H9 (cell line): Measurements from ENCODE around the gene LRRC73. TPM values are rescaled to one million over a fixed set of nuclear protein-coding genes. Genes with fewer than 3 reads are reported as not detected.

ENCODE experiments used
- DNase-seq: peaks from one replicate; pipeline ENCODE4 v3.0.0-alpha.2; 2017
- H2AFZ ChIP-seq: one replicate; pipeline ENCODE4 v1.6.1; 2013; ENCODE audit warnings: mild to moderate bottlenecking, low read length, control low read depth, moderate library complexity
- H2AK5ac ChIP-seq: 2 replicates; pipeline ENCODE4 v1.6.1; 2013; ENCODE audit warnings: low read length, control low read depth, mixed read lengths; ENCODE audit not compliant: insufficient read length
- H2BK120ac ChIP-seq: one replicate; pipeline ENCODE4 v1.6.1; 2013; ENCODE audit warnings: low read depth, mild to moderate bottlenecking, low read length, control low read depth, inconsistent platforms; ENCODE audit not compliant: poor library complexity, severe bottlenecking
- H2BK12ac ChIP-seq: 2 replicates; pipeline ENCODE4 v1.6.1; 2013; ENCODE audit warnings: low read length, control low read depth, mixed read lengths, low read depth; ENCODE audit not compliant: insufficient read length
- H2BK15ac ChIP-seq: 2 replicates; pipeline ENCODE4 v1.6.1; 2013; ENCODE audit warnings: low read depth, low read length, control low read depth
- H2BK20ac ChIP-seq: one replicate; pipeline ENCODE4 v1.6.1; 2013; ENCODE audit warnings: low read depth, mild to moderate bottlenecking, low read length, control low read depth, inconsistent platforms; ENCODE audit not compliant: poor library complexity, severe bottlenecking
- H2BK5ac ChIP-seq: 2 replicates; pipeline ENCODE4 v1.6.1; 2013; ENCODE audit warnings: low read length, control low read depth, mixed read lengths; ENCODE audit not compliant: insufficient read length
- H3K14ac ChIP-seq: 2 replicates; pipeline ENCODE4 v1.6.1; 2013; ENCODE audit warnings: low read length, control low read depth; ENCODE audit not compliant: insufficient read depth
- H3K18ac ChIP-seq: 2 replicates; pipeline ENCODE4 v1.6.1; 2013; ENCODE audit warnings: low read depth, mild to moderate bottlenecking, mixed read lengths, low read length, control low read depth; ENCODE audit not compliant: insufficient read length
- H3K23ac ChIP-seq: 2 replicates; pipeline ENCODE4 v1.6.1; 2013; ENCODE audit warnings: low read length, control low read depth, mixed read lengths, low read depth; ENCODE audit not compliant: insufficient read length
- H3K23me2 ChIP-seq: 2 replicates; pipeline ENCODE4 v1.6.1; 2013; ENCODE audit warnings: low read depth, mild to moderate bottlenecking, mixed read lengths, low read length, control low read depth; ENCODE audit not compliant: insufficient read length, poor library complexity, severe bottlenecking
- H3K27ac ChIP-seq: 2 replicates; pipeline ENCODE4 v1.5.1; 2013; ENCODE audit warnings: low read length, control low read depth, mixed read lengths, low read depth; ENCODE audit not compliant: insufficient read length
- H3K27me3 ChIP-seq: 2 replicates; pipeline ENCODE4 v1.6.1; 2013; ENCODE audit warnings: low read length, control low read depth, inconsistent platforms; ENCODE audit not compliant: insufficient read depth
- H3K4ac ChIP-seq: 2 replicates; pipeline ENCODE4 v1.6.1; 2013; ENCODE audit warnings: low read depth, mild to moderate bottlenecking, control low read depth, inconsistent platforms, low read length, moderate library complexity
- H3K4me1 ChIP-seq: 2 replicates; pipeline ENCODE4 v1.6.1; 2013; ENCODE audit warnings: low read length, control low read depth, inconsistent platforms; ENCODE audit not compliant: insufficient read depth
- H3K4me2 ChIP-seq: 2 replicates; pipeline ENCODE4 v1.6.1; 2013; ENCODE audit warnings: low read length, control low read depth, mixed read lengths; ENCODE audit not compliant: insufficient read length, insufficient read depth
- H3K56ac ChIP-seq: 2 replicates; pipeline ENCODE4 v1.6.1; 2013; ENCODE audit warnings: low read depth, mild to moderate bottlenecking, mixed read lengths, low read length, control low read depth; ENCODE audit not compliant: insufficient read length
- H3K79me1 ChIP-seq: 2 replicates; pipeline ENCODE4 v1.6.1; 2013; ENCODE audit warnings: low read depth, mild to moderate bottlenecking, moderate library complexity, low read length, control low read depth, inconsistent platforms; ENCODE audit not compliant: insufficient read depth, poor library complexity, severe bottlenecking
- H3K79me2 ChIP-seq: 2 replicates; pipeline ENCODE4 v1.6.1; 2013; ENCODE audit warnings: low read length, control low read depth, inconsistent platforms; ENCODE audit not compliant: insufficient read depth
- H3K9ac ChIP-seq: 2 replicates; pipeline ENCODE4 v1.6.1; 2013; ENCODE audit warnings: low read length, control low read depth, mixed read lengths; ENCODE audit not compliant: insufficient read length; ENCODE audit errors: extremely low read depth
- H3K9me3 ChIP-seq: one replicate; pipeline ENCODE4 v1.6.1; 2013; ENCODE audit warnings: low read depth, low read length, inconsistent platforms; ENCODE audit not compliant: control insufficient read depth
- H3T11ph ChIP-seq: one replicate; pipeline ENCODE4 v1.6.1; 2013; ENCODE audit warnings: mild to moderate bottlenecking, low read length, control low read depth, inconsistent platforms
- H4K20me1 ChIP-seq: one replicate; pipeline ENCODE4 v1.6.1; 2013; ENCODE audit not compliant: control insufficient read depth, insufficient read length, insufficient read depth
- H4K5ac ChIP-seq: 2 replicates; pipeline ENCODE4 v1.6.1; 2013; ENCODE audit warnings: low read depth, mild to moderate bottlenecking, mixed read lengths, low read length, control low read depth; ENCODE audit not compliant: insufficient read length
- H4K8ac ChIP-seq: replicated peaks from 2 replicates; pipeline ENCODE4 v1.6.1; 2013; ENCODE audit warnings: low read length, control low read depth, mixed read lengths, low read depth; ENCODE audit not compliant: insufficient read length
- H4K91ac ChIP-seq: 2 replicates; pipeline ENCODE4 v1.6.1; 2013; ENCODE audit warnings: low read depth, mild to moderate bottlenecking, moderate library complexity, mixed read lengths, low read length, control low read depth; ENCODE audit not compliant: insufficient read length
- H3K27ac Mint-ChIP-seq, 3 experiments: 2 replicates in 2 of 3; 3 replicates in 1 of 3; pipeline ENCODE4 v1.8.0; 2020 to 2021; ENCODE audit warnings: mixed read lengths in 3 of 3, mild to moderate bottlenecking in 1 of 3, moderate library complexity in 1 of 3
- H3K27me3 Mint-ChIP-seq: 2 replicates; pipeline ENCODE4 v1.8.0; 2021; ENCODE audit warnings: low read depth, mild to moderate bottlenecking, moderate library complexity, mixed read lengths
- H3K36me3 Mint-ChIP-seq, 3 experiments: 2 replicates in 2 of 3; 3 replicates in 1 of 3; pipeline ENCODE4 v1.8.0; 2020 to 2021; ENCODE audit warnings: low read depth in 3 of 3, mixed read lengths in 3 of 3; ENCODE audit not compliant: insufficient read depth in 1 of 3
- H3K4me1 Mint-ChIP-seq, 2 experiments: 2 replicates each; pipeline ENCODE4 v1.8.0; 2020; ENCODE audit warnings: mixed read lengths in 2 of 2
- H3K4me3 Mint-ChIP-seq, 2 experiments: 2 replicates in 1 of 2; 3 replicates in 1 of 2; pipeline ENCODE4 v1.8.0; 2020 to 2021; ENCODE audit warnings: mild to moderate bottlenecking in 2 of 2, mixed read lengths in 2 of 2, moderate library complexity in 1 of 2
- H3K9me3 Mint-ChIP-seq, 2 experiments: 2 replicates in 1 of 2; 3 replicates in 1 of 2; pipeline ENCODE4 v1.8.0; 2020; ENCODE audit warnings: mild to moderate bottlenecking in 2 of 2, mixed read lengths in 2 of 2, moderate library complexity in 1 of 2
- WGBS: extraction: QIAGEN DNeasy Blood & Tissue Kit; methylation state at CpG from one replicate; pipeline ENCODE4 v1.1.7; 2013; ENCODE audit warnings: missing lambda C conversion rate, low lambda C conversion rate, mixed read lengths; ENCODE audit not compliant: insufficient read length; ENCODE audit errors: extremely low coverage; 5-methylcytosine and 5-hydroxymethylcytosine counted together
- total RNA-seq: library from RNA; stranded (reverse); gene quantifications from 2 replicates; pipeline ENCODE4 v1.2.1, GENCODE V29; 2021
- TF ChIP-seq, protein P1 (sequence below): fragments of 200-600 bp; sonication (generic); conservative IDR thresholded peaks from 3 replicates; pipeline ENCODE4 v1.8.0; 2021; ENCODE audit warnings: antibody characterized with exemption, mild to moderate bottlenecking

LRRC73 gene
- total RNA-seq, 1 experiment from 2014 or later: 0.55 TPM

DNA sequence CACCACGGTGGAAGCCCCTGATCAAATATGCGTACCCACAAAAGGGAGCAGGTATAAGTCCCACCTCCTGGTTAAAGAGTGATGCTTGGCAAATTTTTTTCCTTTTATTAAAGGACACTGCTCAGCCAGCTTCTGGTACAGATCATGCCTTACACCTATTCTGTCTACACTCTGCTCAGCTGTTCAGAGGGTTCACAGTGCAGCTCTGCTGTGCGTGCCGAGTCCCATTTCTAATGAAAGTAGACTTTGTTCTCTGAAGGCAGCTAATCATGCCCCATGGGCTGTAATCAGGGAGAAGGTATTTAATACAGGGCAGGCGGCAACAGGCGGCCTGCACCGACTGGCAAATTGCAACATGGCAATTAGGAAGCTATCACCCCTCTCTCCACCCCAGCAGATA is 16.3 kb downstream of the LRRC73 start:
- Histone ChIP-seq H2BK20ac (no peak overlapping the region), H3K4ac (no peak overlapping the region), H3K79me2 (no peaks in the 10 kb centered on the region; the same call in 1 of the 2 replicates), H2AK5ac (no peak overlapping the region), H2BK120ac (no peak overlapping the region), H2AFZ (no peak overlapping the region), H4K5ac (no peak overlapping the region), H3K27ac (no peak overlapping the region), H4K20me1 (peaks cover 2% of the 10 kb centered on the region), H3K9ac (no peak overlapping the region), H2BK5ac (no peak overlapping the region), H3K4me1 (peaks cover 6% of the 10 kb centered on the region; the same call in 1 of the 2 replicates), H3K4me2 (no peak overlapping the region), H2BK12ac (no peak overlapping the region), H3K79me1 (peaks cover 7% of the 10 kb centered on the region), H3K18ac (no peak overlapping the region), H4K91ac (no peak overlapping the region), H3K27me3 (no peaks in the 10 kb centered on the region), H3K23ac (no peak overlapping the region), H3K14ac (no peak overlapping the region), H3K23me2 (no peaks in the 10 kb centered on the region), H4K8ac (no peak overlapping the region), H2BK15ac (no peak overlapping the region), H3K56ac (no peak overlapping the region), H3K9me3 (no peaks in the 10 kb centered on the region), H3T11ph (no peak overlapping the region)
- H3K4me3 Mint-ChIP-seq: no peak overlapping the region; a peak in 1 of 5 replicates
- H3K36me3 Mint-ChIP-seq: peaks cover 2 to 17% (median 10%) of the 10 kb centered on the region in 3 experiments; a peak in 6 of 7 replicates
- no peaks in the 10 kb centered on the region for H3K9me3 Mint-ChIP-seq
- peak overlapping the region in 1 of 3 experiments; percentile 80; a peak in 2 of 7 replicates for H3K27ac Mint-ChIP-seq
- TF ChIP-seq, protein P1, sequence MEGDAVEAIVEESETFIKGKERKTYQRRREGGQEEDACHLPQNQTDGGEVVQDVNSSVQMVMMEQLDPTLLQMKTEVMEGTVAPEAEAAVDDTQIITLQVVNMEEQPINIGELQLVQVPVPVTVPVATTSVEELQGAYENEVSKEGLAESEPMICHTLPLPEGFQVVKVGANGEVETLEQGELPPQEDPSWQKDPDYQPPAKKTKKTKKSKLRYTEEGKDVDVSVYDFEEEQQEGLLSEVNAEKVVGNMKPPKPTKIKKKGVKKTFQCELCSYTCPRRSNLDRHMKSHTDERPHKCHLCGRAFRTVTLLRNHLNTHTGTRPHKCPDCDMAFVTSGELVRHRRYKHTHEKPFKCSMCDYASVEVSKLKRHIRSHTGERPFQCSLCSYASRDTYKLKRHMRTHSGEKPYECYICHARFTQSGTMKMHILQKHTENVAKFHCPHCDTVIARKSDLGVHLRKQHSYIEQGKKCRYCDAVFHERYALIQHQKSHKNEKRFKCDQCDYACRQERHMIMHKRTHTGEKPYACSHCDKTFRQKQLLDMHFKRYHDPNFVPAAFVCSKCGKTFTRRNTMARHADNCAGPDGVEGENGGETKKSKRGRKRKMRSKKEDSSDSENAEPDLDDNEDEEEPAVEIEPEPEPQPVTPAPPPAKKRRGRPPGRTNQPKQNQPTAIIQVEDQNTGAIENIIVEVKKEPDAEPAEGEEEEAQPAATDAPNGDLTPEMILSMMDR: no peak
- H3K4me1 Mint-ChIP-seq: peaks cover 30 to 35% of the 10 kb centered on the region in 2 experiments
- no CpG with 5 or more reads among the region's 7 CpGs for WGBS
- no peaks in the 10 kb centered on the region for H3K27me3 Mint-ChIP-seq
- DNase-seq: no peak
